Lower lobe of right lung (tissue), 2 donors: ENCODE data around the gene UBXN10. TPM values are rescaled to one million over a fixed set of nuclear protein-coding genes. Genes with fewer than 3 reads are reported as not detected.
A peak's percentile ranks its signal among the peaks of the same experiment; 100 is the strongest.
"Not testable (repeated sequence)": the region's sequence is repeated elsewhere in the genome, so short reads cannot be mapped to it uniquely, and the experiment has no call there.

Source experiments
- ATAC-seq, 2 donors: fragments of 200-7000 bp; cut with Tn5 transposase; one replicate each; pipeline ENCODE4 v1.9.1; 2020 to 2022; ENCODE audit warnings: mild to moderate bottlenecking in 2 of 2, moderate library complexity in 2 of 2
- DNase-seq: peaks from one replicate; pipeline ENCODE4 v3.0.0-alpha.2; 2020
- H3K27ac ChIP-seq: fragments of 200-600 bp; one replicate; pipeline ENCODE4 v1.8.0; 2022
- H3K27me3 ChIP-seq: fragments of 200-600 bp; one replicate; pipeline ENCODE4 v1.8.0; 2022; ENCODE audit warnings: low read depth
- H3K36me3 ChIP-seq: fragments of 200-600 bp; one replicate; pipeline ENCODE4 v1.8.0; 2022; ENCODE audit warnings: mild to moderate bottlenecking
- H3K4me1 ChIP-seq: fragments of 200-600 bp; one replicate; pipeline ENCODE4 v1.8.0; 2022
- H3K4me3 ChIP-seq: fragments of 200-600 bp; one replicate; pipeline ENCODE4 v1.8.0; 2022; ENCODE audit warnings: mild to moderate bottlenecking
- H3K9me3 ChIP-seq: fragments of 200-600 bp; one replicate; pipeline ENCODE4 v1.8.0; 2022
- intact Hi-C: fragments of 100-400 bp; cut with DNase I; formaldehyde crosslinking; loops from one replicate; pipeline ENCODE4 v1.11.0; 2022
- total RNA-seq: library from RNA; stranded (reverse); fragmentation: NEBNext Ultra II Directional; extraction: Animal tissue kit (Norgen Biotek cat#: 25700); gene quantifications from one replicate; pipeline ENCODE4 v1.2.1, GENCODE V29; 2021
- TF ChIP-seq, protein P1 (sequence below): fragments of 200-600 bp; IDR thresholded peaks from one replicate; pipeline ENCODE4 v1.8.0; 2022; ENCODE audit warnings: antibody characterized with exemption, mild to moderate bottlenecking
- donor health status: DM: no; HTN: yes; CAD: no; lungs with severe emphysema.

Gene UBXN10
- total RNA-seq, 1 donor from 2014 or later, result 7.8 TPM

DNA sequence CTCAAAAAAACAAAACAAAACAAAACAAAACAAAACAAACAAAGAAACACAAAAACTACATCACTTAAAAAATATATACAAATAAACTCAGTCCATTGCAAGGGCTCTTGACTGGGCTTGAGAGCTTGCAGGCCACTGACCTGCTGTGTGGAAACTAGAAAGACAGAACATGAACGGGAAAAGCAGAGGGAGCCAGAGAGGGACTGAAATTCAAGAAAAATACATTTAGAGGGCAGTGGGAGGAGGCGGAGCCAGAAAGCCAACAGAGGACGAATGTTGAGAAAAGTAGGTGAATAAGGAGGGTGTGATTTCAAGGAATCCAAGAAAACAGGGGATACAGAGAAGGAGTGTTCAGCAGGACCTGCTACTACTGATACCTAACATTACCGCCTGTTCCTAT, 41.8 kb downstream of the UBXN10 start:
- Histone ChIP-seq H3K9me3 (no peaks in the 10 kb centered on the region), H3K4me1 (no peaks in the 10 kb centered on the region), H3K36me3 (no peaks in the 10 kb centered on the region), H3K27me3 (peaks cover 62% of the 10 kb centered on the region), H3K27ac (no peak overlapping the region), H3K4me3 (no peak overlapping the region)
- TF ChIP-seq, protein P1, sequence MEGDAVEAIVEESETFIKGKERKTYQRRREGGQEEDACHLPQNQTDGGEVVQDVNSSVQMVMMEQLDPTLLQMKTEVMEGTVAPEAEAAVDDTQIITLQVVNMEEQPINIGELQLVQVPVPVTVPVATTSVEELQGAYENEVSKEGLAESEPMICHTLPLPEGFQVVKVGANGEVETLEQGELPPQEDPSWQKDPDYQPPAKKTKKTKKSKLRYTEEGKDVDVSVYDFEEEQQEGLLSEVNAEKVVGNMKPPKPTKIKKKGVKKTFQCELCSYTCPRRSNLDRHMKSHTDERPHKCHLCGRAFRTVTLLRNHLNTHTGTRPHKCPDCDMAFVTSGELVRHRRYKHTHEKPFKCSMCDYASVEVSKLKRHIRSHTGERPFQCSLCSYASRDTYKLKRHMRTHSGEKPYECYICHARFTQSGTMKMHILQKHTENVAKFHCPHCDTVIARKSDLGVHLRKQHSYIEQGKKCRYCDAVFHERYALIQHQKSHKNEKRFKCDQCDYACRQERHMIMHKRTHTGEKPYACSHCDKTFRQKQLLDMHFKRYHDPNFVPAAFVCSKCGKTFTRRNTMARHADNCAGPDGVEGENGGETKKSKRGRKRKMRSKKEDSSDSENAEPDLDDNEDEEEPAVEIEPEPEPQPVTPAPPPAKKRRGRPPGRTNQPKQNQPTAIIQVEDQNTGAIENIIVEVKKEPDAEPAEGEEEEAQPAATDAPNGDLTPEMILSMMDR, result no peak
- DNase-seq, result no peak
- no peak for ATAC-seq
- intact Hi-C loops, result no loop called here

DNA sequence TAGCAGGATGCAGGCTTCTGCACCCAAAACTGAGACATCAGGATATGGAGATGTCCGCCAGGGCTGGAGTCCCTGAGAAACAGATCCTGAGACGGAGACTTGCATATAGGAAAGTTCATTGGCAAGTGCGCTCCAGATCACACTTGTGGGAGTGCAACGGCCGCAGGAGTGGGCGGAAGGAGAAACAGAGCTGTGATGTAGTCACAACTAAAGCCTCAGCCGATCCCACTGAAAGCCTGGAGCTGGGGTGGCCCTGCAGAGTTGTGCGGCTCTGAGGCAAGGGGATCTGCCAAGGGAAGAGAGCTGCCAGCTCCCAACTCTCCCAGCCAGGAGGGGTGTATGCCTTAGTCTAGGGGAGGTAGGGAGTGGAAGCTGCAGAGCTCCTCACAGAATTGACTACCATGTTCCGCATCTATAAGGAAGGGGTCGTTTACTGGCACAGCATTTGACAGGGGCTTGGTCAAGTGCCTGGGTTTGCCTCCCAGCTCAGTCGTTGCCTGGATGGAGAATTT, 42.5 kb downstream of the UBXN10 start:
- H3K4me1 ChIP-seq, result no peaks in the 10 kb centered on the region
- no peak for DNase-seq
- no peaks in the 10 kb centered on the region for H3K36me3 ChIP-seq
- H3K4me3 ChIP-seq, result no peak overlapping the region
- intact Hi-C loops, result no loop called here
- TF ChIP-seq, protein P1, result no peak
- ATAC-seq, result no peak
- H3K9me3 ChIP-seq, result no peaks in the 10 kb centered on the region
- H3K27ac ChIP-seq, result no peak overlapping the region
- H3K27me3 ChIP-seq, result peaks cover 64% of the 10 kb centered on the region

DNA sequence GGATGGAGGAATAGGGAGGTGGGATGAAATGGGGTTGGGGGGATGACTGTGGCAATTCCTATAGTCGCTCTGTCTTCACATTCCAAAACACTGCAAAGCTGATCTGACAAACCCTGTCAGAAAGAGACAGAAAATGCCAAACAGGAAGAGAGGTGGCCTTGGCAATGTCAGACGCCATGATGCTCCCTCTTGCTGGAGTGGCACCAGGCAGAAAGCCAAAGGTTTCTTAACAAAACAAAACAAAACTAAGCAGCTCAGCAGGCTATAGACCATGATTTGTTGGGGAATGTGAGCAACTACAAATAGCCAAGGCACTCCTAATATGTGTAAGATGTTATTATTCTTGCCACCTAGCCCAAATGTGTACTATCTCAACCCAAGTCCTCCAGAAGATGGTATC, 43.3 kb downstream of the UBXN10 start:
- TF ChIP-seq, protein P1, result no peak
- peaks cover 67% of the 10 kb centered on the region for H3K27me3 ChIP-seq
- intact Hi-C loops, result no loop called here
- no peaks in the 10 kb centered on the region for H3K9me3 ChIP-seq
- no peaks in the 10 kb centered on the region for H3K36me3 ChIP-seq
- H3K4me1 ChIP-seq, result no peaks in the 10 kb centered on the region
- H3K27ac ChIP-seq, result no peak overlapping the region
- no peak for ATAC-seq
- no peak for DNase-seq
- H3K4me3 ChIP-seq, result no peak overlapping the region

DNA sequence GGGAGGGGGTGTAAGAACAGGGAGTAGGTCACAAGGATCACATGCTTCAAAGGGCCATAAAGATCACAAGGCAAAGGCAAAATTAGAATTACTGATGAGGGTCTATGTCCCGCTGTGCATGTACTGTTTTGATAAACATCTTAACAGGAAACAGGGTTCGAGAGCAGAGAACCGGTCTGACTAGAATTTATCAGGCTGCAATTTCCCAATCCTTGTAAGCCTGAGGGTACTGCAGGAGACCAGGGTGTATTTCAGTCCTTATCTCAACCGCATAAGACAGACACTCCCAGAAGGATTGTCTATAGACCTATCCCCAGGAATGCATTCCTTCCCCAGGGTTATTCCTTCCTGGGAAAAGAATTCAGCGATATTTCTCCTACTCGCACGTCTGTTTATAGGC, 46.7 kb downstream of the UBXN10 start:
- H3K4me1 ChIP-seq, H3K9me3 ChIP-seq, H3K36me3 ChIP-seq, H3K27ac ChIP-seq, H3K4me3 ChIP-seq, ATAC-seq, DNase-seq, intact Hi-C loops: not testable (repeated sequence)
- H3K27me3 ChIP-seq, result peaks cover 53% of the 10 kb centered on the region

DNA sequence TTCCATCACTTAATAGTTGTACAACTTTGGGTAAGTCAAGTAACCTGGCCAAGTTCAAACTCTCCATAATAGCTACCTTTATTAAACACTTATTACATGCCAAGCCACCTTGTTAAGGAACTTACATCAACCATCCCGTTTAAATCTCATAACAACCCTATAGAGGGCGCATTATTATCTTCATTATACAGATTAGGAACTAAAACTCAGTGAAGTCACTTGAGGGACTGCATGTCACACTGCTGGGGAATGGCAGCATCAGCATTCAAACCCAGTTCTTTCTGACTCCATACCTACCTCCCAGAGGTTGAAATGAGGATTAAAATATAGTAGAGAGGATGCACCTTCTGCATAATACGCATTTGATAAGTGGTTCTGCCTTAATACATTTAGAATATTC, 47.5 kb downstream of the UBXN10 start:
- TF ChIP-seq, protein P1, result peak; percentile 26
- DNase-seq (no peak), ATAC-seq (no peak)
- Histone ChIP-seq H3K4me3 (no peak overlapping the region), H3K4me1 (no peaks in the 10 kb centered on the region), H3K36me3 (no peaks in the 10 kb centered on the region), H3K27ac (no peak overlapping the region), H3K9me3 (no peaks in the 10 kb centered on the region), H3K27me3 (peaks cover 57% of the 10 kb centered on the region)
- intact Hi-C loops, result no loop called here

DNA sequence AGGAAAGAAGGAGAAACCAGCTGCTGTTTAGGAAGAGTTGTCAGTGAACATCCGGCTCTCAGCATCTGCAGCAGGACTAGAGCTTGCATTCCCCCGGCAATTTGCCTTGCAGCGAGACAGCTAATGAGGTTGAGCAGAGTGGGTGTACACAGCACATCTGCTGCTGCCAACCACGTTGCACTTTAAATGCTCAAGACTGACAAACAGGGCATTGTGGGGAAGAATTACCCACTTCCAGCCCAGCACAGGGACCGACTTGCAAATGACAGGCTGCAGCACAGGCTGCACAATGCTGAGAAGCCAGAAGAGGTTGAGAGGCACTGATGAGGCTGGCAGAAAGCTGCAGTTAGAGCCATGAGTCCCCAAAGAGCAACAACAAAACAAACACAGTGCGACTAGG, 48.0 kb downstream of the UBXN10 start:
- no peaks in the 10 kb centered on the region for H3K4me1 ChIP-seq
- ATAC-seq (no peak), DNase-seq (no peak)
- peaks cover 53% of the 10 kb centered on the region for H3K27me3 ChIP-seq
- H3K9me3 ChIP-seq, result no peaks in the 10 kb centered on the region
- H3K36me3 ChIP-seq, result no peaks in the 10 kb centered on the region
- no peak overlapping the region for H3K4me3 ChIP-seq
- H3K27ac ChIP-seq, result no peak overlapping the region
- TF ChIP-seq, protein P1, result no peak
- intact Hi-C loops, result no loop called here
